Ishikawa (cell line): Measurements from ENCODE around the gene FMNL2.

ENCODE experiments used
- CREB1 ChIP-seq: IDR thresholded peaks from 2 replicates; pipeline ENCODE4 v1.6.1; 2012; ENCODE audit warnings: low read depth
- EGR1 ChIP-seq: IDR thresholded peaks from 2 replicates; pipeline ENCODE4 v1.6.1; 2012
- EP300 ChIP-seq: IDR thresholded peaks from 2 replicates; pipeline ENCODE4 v1.6.1; 2012; ENCODE audit warnings: borderline replicate concordance
- FOXM1 ChIP-seq: IDR thresholded peaks from 2 replicates; pipeline ENCODE4 v1.6.1; 2012; ENCODE audit warnings: low read depth, borderline replicate concordance
- NFIC ChIP-seq: IDR thresholded peaks from 2 replicates; pipeline ENCODE4 v1.6.1; 2012
- RAD21 ChIP-seq: IDR thresholded peaks from 2 replicates; pipeline ENCODE4 v1.6.1; 2012; ENCODE audit warnings: low read depth
- TAF1 ChIP-seq: IDR thresholded peaks from 2 replicates; pipeline ENCODE4 v1.6.1; 2012; ENCODE audit warnings: low read depth, mild to moderate bottlenecking
- TEAD4 ChIP-seq: IDR thresholded peaks from 2 replicates; pipeline ENCODE4 v1.6.1; 2012
- YY1 ChIP-seq: IDR thresholded peaks from 2 replicates; pipeline ENCODE4 v1.6.1; 2012; ENCODE audit warnings: low read depth
- ZBTB7A ChIP-seq: IDR thresholded peaks from 2 replicates; pipeline ENCODE4 v1.6.1; 2012; ENCODE audit warnings: low read depth
- TF ChIP-seq, protein P1 (sequence below): IDR thresholded peaks from 2 replicates; pipeline ENCODE4 v1.6.1; 2012; ENCODE audit warnings: low read depth, mild to moderate bottlenecking
- TF ChIP-seq, protein P2 (sequence below): IDR thresholded peaks from 2 replicates; pipeline ENCODE4 v1.6.1; 2012
- TF ChIP-seq, protein P3 (sequence below): IDR thresholded peaks from 2 replicates; pipeline ENCODE4 v1.6.1; 2012

DNA sequence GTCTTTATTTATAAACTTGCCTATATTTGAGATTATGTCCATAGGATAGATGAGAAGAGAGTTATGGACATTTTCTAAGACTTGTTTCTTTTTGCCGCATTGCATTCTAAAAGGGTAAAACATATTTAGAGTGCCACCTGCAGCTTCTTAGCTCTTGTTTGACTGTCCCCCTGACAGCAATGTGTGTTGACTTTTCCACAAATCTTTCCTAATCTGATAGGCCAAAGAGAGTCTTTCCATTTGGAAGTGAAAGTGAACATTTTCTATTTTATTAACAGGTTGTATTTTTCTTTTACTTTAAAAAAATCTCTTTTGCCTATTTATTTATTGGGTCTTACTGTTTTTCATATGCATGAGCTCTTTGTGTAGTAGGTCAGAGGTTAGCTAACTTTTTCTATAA is 58.4 kb downstream of the FMNL2 start:
- TF ChIP-seq YY1 (no peak), RAD21 (no peak), CREB1 (no peak), TAF1 (no peak), FOXM1 (no peak), EP300 (no peak), NFIC (no peak), ZBTB7A (no peak), EGR1 (no peak), TEAD4 (no peak)
- TF ChIP-seq, protein P1, sequence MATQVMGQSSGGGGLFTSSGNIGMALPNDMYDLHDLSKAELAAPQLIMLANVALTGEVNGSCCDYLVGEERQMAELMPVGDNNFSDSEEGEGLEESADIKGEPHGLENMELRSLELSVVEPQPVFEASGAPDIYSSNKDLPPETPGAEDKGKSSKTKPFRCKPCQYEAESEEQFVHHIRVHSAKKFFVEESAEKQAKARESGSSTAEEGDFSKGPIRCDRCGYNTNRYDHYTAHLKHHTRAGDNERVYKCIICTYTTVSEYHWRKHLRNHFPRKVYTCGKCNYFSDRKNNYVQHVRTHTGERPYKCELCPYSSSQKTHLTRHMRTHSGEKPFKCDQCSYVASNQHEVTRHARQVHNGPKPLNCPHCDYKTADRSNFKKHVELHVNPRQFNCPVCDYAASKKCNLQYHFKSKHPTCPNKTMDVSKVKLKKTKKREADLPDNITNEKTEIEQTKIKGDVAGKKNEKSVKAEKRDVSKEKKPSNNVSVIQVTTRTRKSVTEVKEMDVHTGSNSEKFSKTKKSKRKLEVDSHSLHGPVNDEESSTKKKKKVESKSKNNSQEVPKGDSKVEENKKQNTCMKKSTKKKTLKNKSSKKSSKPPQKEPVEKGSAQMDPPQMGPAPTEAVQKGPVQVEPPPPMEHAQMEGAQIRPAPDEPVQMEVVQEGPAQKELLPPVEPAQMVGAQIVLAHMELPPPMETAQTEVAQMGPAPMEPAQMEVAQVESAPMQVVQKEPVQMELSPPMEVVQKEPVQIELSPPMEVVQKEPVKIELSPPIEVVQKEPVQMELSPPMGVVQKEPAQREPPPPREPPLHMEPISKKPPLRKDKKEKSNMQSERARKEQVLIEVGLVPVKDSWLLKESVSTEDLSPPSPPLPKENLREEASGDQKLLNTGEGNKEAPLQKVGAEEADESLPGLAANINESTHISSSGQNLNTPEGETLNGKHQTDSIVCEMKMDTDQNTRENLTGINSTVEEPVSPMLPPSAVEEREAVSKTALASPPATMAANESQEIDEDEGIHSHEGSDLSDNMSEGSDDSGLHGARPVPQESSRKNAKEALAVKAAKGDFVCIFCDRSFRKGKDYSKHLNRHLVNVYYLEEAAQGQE: no peak
- TF ChIP-seq, protein P2, sequence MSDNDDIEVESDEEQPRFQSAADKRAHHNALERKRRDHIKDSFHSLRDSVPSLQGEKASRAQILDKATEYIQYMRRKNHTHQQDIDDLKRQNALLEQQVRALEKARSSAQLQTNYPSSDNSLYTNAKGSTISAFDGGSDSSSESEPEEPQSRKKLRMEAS: no peak
- TF ChIP-seq, protein P3, sequence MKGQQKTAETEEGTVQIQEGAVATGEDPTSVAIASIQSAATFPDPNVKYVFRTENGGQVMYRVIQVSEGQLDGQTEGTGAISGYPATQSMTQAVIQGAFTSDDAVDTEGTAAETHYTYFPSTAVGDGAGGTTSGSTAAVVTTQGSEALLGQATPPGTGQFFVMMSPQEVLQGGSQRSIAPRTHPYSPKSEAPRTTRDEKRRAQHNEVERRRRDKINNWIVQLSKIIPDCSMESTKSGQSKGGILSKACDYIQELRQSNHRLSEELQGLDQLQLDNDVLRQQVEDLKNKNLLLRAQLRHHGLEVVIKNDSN: no peak
